ENCODE measurements around the gene LDLR. TPM values are rescaled to one million over a fixed set of nuclear protein-coding genes. Genes with fewer than 3 reads are reported as not detected.

The LDLR gene
- total and polyA plus RNA-seq, 2 donors (not counting 1 experiment from before 2014, with no cell fraction given) = 1.8 to 4.8 TPM

DNA sequence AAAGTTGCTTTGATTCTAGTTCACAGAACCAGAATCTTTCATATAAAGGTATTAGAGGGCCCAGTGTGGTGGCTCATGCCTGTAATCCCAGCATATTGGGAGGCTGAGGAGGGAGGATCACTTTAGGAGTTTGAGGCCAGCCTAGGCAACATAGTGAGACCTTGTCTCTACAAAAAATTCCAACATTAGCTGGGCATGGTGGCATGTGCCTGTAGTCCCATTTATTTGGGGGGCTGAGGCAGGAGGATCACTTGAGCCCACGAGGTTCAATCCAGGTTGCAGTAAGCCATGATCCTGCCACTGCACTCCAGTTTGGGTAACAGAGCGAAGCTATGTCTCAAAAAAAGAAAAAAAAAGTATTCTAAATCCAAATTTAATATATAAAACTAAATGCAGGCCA, 9.1 kb downstream of the LDLR start:
- Mint-ChIP-seq H3K9me3 (ENCODE audit: insufficient read depth) (peaks cover 2% of the 10 kb centered on the region), H3K27me3 (peaks cover 16% of the 10 kb centered on the region), H3K4me1 (peaks cover 22% of the 10 kb centered on the region), H3K27ac (no peak overlapping the region), H3K4me3 (no peak overlapping the region)
- intact Hi-C loops (cut with micrococcal nuclease) = no loop called here
- peaks cover 11% of the 10 kb centered on the region for H3K79me2 ChIP-seq (ENCODE audit: control insufficient read depth, insufficient read depth, low read length)
- H3K9ac ChIP-seq (ENCODE audit: low read length) = no peak overlapping the region
- no peak overlapping the region for H3K4me2 ChIP-seq (replicated peaks; ENCODE audit: low read depth, low read length, poor library complexity, severe bottlenecking)
- DNase-seq (no peak), ATAC-seq (ENCODE audit: low read depth) (no peak)
- peaks cover 0 to 38% (median 10%) of the 10 kb centered on the region in 4 experiments for H3K27me3 ChIP-seq (replicated peaks in 1 of 4; ENCODE audit: control extremely low read depth in 1 of 4, control insufficient read depth in 3 of 4, insufficient read depth in 4 of 4, low read length in 3 of 4)
- H3K36me3 ChIP-seq (replicated peaks in 1 of 2; ENCODE audit: control extremely low read depth in 1 of 2, control insufficient read depth in 1 of 2, extremely low read depth in 1 of 2, insufficient read depth in 2 of 2, low read length in 1 of 2) = peaks cover 0 to 2% of the 10 kb centered on the region in 2 experiments
- WGBS (ENCODE audit: insufficient coverage) = no CpG with 5 or more reads among the region's 2 CpGs
- H3K9me3 ChIP-seq (ENCODE audit: control extremely low read depth in 1 of 3, control insufficient read depth in 2 of 3, insufficient read depth in 1 of 3, low read length in 2 of 3) = peaks cover 0 to 56% (median 10%) of the 10 kb centered on the region in 3 donors
- H3K4me1 ChIP-seq (ENCODE audit: control insufficient read depth in 2 of 2, insufficient read depth in 2 of 2, low read length in 2 of 2) = peaks cover 25 to 32% of the 10 kb centered on the region in 2 donors
- POLR2A ChIA-PET = no interaction called here
- H4K20me1 ChIP-seq (ENCODE audit: control insufficient read depth, insufficient read depth, low read length, poor library complexity, severe bottlenecking) = no peaks in the 10 kb centered on the region
- CTCF ChIA-PET = interaction anchor here (1.1 kb wide), 1 partner anchor 28 kb away, joined by 3 read pairs; no protein-coding TSS in a partner anchor
- no peak overlapping the region for H3K4me3 ChIP-seq (ENCODE audit: control extremely low read depth in 1 of 5, extremely low read depth in 1 of 5, insufficient read depth in 1 of 5, low read depth in 2 of 5, low read length in 4 of 5)
- TF ChIP-seq EZH2 (IDR thresholded peaks at IDR 0.05; ENCODE audit: borderline replicate concordance, insufficient read depth, low read depth, low read length, poor library complexity, severe bottlenecking) = no peak
- TF ChIP-seq, protein P1, sequence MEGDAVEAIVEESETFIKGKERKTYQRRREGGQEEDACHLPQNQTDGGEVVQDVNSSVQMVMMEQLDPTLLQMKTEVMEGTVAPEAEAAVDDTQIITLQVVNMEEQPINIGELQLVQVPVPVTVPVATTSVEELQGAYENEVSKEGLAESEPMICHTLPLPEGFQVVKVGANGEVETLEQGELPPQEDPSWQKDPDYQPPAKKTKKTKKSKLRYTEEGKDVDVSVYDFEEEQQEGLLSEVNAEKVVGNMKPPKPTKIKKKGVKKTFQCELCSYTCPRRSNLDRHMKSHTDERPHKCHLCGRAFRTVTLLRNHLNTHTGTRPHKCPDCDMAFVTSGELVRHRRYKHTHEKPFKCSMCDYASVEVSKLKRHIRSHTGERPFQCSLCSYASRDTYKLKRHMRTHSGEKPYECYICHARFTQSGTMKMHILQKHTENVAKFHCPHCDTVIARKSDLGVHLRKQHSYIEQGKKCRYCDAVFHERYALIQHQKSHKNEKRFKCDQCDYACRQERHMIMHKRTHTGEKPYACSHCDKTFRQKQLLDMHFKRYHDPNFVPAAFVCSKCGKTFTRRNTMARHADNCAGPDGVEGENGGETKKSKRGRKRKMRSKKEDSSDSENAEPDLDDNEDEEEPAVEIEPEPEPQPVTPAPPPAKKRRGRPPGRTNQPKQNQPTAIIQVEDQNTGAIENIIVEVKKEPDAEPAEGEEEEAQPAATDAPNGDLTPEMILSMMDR (IDR thresholded peaks at IDR 0.05) = no peak
- H3K27ac ChIP-seq (ENCODE audit: low read length in 2 of 2) = no peak overlapping the region
- H2AFZ ChIP-seq (ENCODE audit: insufficient read depth, low read depth, low read length, poor library complexity, severe bottlenecking) = no peak overlapping the region

DNA sequence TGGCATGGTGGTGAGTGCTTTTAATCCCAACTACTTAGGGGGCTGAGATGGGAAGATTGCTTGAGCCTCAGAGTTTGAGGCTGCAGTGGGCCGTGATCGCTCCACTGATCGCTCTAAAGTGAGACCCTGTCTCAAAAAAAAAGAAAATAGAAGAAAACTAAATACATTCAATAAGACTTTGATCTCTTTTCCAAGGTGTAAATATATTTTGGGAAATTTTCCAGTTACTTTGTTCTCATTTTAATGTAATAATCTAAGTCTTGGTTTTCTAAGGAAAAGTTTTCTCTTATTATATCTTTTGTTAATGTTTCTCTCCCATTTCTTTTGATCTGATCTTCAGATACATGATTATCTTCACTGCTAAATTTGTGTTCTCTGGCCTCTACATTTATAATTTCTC, 9.6 kb downstream of the LDLR start:
- Mint-ChIP-seq H3K4me3 (no peak overlapping the region), H3K4me1 (peaks cover 19% of the 10 kb centered on the region), H3K9me3 (ENCODE audit: insufficient read depth) (peaks cover 2% of the 10 kb centered on the region), H3K27me3 (peaks cover 16% of the 10 kb centered on the region), H3K27ac (no peak overlapping the region)
- ATAC-seq (ENCODE audit: low read depth) (no peak), DNase-seq (no peak)
- Histone ChIP-seq H3K9me3 (ENCODE audit: control extremely low read depth in 1 of 3, control insufficient read depth in 2 of 3, insufficient read depth in 1 of 3, low read length in 2 of 3) (peaks cover 0 to 50% (median 10%) of the 10 kb centered on the region in 3 donors), H4K20me1 (ENCODE audit: control insufficient read depth, insufficient read depth, low read length, poor library complexity, severe bottlenecking) (no peaks in the 10 kb centered on the region), H3K27me3 (replicated peaks in 1 of 4; ENCODE audit: control extremely low read depth in 1 of 4, control insufficient read depth in 3 of 4, insufficient read depth in 4 of 4, low read length in 3 of 4) (peaks cover 0 to 34% (median 9%) of the 10 kb centered on the region in 4 experiments), H2AFZ (ENCODE audit: insufficient read depth, low read depth, low read length, poor library complexity, severe bottlenecking) (no peak overlapping the region), H3K4me3 (ENCODE audit: control extremely low read depth in 1 of 5, extremely low read depth in 1 of 5, insufficient read depth in 1 of 5, low read depth in 2 of 5, low read length in 4 of 5) (no peak overlapping the region), H3K79me2 (ENCODE audit: control insufficient read depth, insufficient read depth, low read length) (peaks cover 8% of the 10 kb centered on the region), H3K36me3 (replicated peaks in 1 of 2; ENCODE audit: control extremely low read depth in 1 of 2, control insufficient read depth in 1 of 2, extremely low read depth in 1 of 2, insufficient read depth in 2 of 2, low read length in 1 of 2) (peaks cover 0 to 2% of the 10 kb centered on the region in 2 experiments), H3K4me2 (replicated peaks; ENCODE audit: low read depth, low read length, poor library complexity, severe bottlenecking) (no peak overlapping the region), H3K27ac (ENCODE audit: low read length in 2 of 2) (no peak overlapping the region), H3K9ac (ENCODE audit: low read length) (no peak overlapping the region), H3K4me1 (ENCODE audit: control insufficient read depth in 2 of 2, insufficient read depth in 2 of 2, low read length in 2 of 2) (peaks cover 23 to 27% of the 10 kb centered on the region in 2 donors)
- no CpG with 5 or more reads among the region's 3 CpGs for WGBS (ENCODE audit: insufficient coverage)
- intact Hi-C loops (cut with micrococcal nuclease) = no loop called here
- ChIA-PET CTCF (interaction anchor here (1.1 kb wide), 1 partner anchor 27 kb away, joined by 3 read pairs; no protein-coding TSS in a partner anchor), POLR2A (no interaction called here)
- TF ChIP-seq EZH2 (IDR thresholded peaks at IDR 0.05; ENCODE audit: borderline replicate concordance, insufficient read depth, low read depth, low read length, poor library complexity, severe bottlenecking) = no peak
